HG03460 (cell line): ENCODE data around the gene TNFSF18.

Experiments used
- ATAC-seq: cut with Tn5 transposase; IDR thresholded peaks from one replicate; pipeline ENCODE4 v1.9.1; 2021; ENCODE audit not compliant: unreplicated experiment

The TNFSF18 gene

GRCh38 chr1:173042806-173043205, 7.9 kb downstream of the TNFSF18 start:
- ATAC-seq = no peak

GRCh38 chr1:173039626-173040025, 11.1 kb downstream of the TNFSF18 start:
- ATAC-seq = no peak

DNA sequence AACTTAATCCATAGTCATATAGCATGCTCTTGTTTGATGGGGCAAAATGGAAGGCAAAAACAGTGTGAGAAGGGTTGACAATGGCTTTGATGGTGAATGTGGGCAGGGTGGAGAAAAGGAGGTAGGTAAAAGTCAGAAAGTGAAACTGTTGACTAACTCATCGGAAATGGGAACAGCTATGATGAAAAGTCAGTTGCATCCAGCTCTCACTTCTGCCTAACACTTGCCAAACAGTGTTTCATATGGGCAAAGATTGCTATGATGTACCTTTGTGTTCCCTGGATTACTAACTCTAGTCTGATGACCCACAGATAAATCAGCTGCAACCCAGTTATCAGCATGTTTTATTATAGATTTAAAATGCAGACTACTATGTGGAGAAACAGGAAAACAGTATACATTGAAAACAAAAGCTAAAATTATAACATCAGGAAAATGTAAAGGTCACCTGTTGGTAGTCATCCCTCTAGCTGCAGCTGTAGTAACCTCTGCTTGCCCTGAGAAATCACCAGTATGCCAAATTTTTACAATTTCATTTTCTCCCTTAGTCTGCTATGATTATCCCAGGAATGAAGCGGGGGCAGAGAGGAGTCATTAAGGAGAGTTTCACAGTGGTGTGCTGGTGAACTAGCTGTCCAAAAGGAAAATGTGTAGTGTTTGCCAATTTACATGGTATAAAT, 11.7 kb downstream of the TNFSF18 start:
- no peak for ATAC-seq

GRCh38 chr1:173024543-173024942, 26.2 kb downstream of the TNFSF18 start:
- ATAC-seq = no peak

- ATAC-seq = no peak
These were observed 27.4 kb downstream of the TNFSF18 start for GRCh38 chr1:173023343-173023742.

DNA sequence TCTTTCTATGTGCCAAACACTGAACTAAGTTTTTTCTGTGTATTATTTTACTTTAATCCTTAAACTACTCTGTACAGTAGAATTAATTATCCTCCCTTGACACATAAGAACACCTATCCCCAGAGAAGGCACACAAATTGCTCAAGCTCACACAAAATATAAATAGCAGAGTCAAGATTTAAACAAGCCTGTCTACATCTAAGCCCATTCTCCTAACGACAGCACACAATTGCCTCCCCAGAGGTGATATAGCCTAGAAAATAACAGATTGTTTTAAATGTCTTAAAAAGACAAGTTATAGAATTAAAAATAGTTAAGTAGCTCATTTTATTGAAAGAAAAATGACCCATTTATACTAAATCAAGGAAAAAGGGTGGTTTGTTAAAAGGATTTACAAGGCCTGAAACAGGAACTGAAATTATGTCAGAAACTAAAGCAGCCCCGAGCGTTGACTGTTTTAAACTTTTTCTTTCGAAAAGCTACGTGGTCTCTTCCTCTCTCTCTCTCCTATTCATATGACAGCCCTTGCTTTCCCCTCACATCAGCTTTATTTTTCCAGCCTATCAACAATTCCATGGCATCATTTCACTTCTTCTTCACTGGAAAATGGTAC, 30.5 kb downstream of the TNFSF18 start:
- ATAC-seq = peak; percentile 93

- no peak for ATAC-seq
These were observed 32.9 kb downstream of the TNFSF18 start for GRCh38 chr1:173017792-173018191.

GRCh38 chr1:173016419-173016818, 34.3 kb downstream of the TNFSF18 start:
- no peak for ATAC-seq

- no peak for ATAC-seq
These were observed 35.1 kb downstream of the TNFSF18 start for GRCh38 chr1:173015629-173016028.

DNA sequence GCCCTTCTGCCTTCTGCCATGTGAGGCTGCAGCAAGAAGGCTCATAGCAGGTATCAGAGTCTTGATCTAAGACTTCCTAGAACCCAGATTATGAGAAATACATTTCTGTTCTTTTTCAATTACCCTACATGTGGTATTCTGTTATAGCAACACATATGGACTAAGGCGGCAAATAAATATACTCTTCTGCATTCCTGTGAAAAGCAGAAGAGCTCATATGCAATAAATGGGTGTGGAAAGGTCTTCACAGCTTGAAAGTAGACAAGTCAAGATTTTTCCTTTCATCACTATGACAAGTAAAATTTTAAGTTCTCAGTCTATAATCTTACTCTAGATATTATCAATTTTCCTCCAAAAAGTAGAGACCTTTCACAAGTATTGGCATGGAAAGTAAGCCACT, 36.6 kb downstream of the TNFSF18 start:
- no peak for ATAC-seq

- no peak for ATAC-seq
These were observed 38.6 kb downstream of the TNFSF18 start for GRCh38 chr1:173012126-173012525.

DNA sequence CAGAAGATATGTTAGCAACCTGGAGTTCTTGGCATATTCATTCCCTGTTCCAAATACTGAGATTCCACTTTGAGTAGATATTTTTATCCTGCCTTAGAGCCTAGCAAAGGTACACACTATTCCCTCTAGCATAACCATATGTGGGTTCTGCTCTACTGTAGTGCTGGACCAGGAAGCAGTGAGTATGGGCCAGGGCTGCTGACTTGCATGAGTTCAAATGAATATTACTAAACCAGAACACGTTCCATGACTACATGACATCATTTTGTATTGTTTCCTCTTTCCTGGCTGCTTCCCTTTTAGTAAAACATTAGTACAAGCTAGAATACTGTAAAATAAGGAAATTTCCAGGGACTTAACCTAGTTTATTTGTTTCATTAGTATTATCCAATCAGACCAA, 41.1 kb downstream of the TNFSF18 start:
- ATAC-seq = no peak

DNA sequence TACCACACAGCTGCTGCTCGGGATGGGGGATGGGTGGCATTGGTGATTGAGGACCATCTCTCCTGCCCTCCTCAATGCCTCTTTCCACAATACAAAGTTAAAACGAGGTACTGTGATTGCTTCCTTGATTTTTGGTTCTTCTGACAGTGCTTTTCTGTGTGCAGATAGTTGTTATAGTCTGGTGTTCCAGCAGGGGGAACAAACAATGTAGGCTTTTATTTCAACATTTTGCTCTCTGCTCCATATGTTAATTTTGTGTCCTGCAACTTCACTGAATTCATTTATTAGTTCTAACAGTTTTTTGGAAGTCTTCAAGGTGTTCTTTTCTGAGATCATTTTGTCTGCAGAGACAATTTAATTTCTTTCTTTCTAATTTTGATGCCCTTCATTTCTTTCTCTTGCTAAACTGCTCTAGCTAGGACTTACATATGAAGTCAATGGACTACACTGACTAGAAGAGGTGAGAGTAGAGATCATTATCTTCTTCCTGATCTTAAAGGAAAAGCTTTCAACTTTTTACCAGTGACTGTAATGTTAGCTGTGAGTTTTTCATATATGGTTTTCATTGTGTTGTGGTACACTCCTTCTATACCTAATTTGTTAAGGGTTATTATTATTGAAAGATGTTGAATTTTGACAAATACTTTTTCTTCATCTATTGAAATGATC, 45.4 kb downstream of the TNFSF18 start:
- ATAC-seq = no peak

- ATAC-seq = no peak
These were observed 47.6 kb downstream of the TNFSF18 start for GRCh38 chr1:173002891-173003838.

- ATAC-seq = no peak
These were observed 51.4 kb downstream of the TNFSF18 start for GRCh38 chr1:172999349-172999748.

- no peak for ATAC-seq
These were observed 52.8 kb downstream of the TNFSF18 start for GRCh38 chr1:172997941-172998361.

DNA sequence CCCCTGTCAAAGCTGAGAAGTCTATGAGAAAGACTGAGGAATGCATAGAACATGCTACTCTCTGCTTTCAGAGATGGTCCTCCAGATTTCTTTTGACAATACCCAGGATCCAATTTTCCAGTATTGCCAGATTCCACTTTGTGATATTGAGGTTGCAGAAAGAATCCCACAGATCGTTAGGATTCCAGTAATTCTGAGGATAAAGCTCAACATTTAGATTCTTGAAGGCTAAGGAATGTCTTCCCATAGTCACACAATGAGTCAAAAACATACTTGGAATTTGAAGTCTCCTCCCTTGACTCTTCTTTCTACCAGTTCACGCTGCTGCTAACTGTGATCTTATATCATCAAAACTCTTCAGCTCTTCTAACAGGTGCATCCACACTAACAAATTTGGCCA, 57.1 kb downstream of the TNFSF18 start:
- no peak for ATAC-seq

- ATAC-seq = no peak
These were observed 58.9 kb downstream of the TNFSF18 start for GRCh38 chr1:172991674-172992400.

GRCh38 chr1:172990598-172991215, 60.0 kb downstream of the TNFSF18 start:
- ATAC-seq = no peak
